ENCODE data around the gene MED25. TPM values are rescaled to one million over a fixed set of nuclear protein-coding genes. Genes with fewer than 3 reads are reported as not detected.

Gene MED25
- total and polyA plus RNA-seq, 2 of the 4 experiments (the other 2 are of a cell fraction), result 4.7 to 38.5 TPM

DNA sequence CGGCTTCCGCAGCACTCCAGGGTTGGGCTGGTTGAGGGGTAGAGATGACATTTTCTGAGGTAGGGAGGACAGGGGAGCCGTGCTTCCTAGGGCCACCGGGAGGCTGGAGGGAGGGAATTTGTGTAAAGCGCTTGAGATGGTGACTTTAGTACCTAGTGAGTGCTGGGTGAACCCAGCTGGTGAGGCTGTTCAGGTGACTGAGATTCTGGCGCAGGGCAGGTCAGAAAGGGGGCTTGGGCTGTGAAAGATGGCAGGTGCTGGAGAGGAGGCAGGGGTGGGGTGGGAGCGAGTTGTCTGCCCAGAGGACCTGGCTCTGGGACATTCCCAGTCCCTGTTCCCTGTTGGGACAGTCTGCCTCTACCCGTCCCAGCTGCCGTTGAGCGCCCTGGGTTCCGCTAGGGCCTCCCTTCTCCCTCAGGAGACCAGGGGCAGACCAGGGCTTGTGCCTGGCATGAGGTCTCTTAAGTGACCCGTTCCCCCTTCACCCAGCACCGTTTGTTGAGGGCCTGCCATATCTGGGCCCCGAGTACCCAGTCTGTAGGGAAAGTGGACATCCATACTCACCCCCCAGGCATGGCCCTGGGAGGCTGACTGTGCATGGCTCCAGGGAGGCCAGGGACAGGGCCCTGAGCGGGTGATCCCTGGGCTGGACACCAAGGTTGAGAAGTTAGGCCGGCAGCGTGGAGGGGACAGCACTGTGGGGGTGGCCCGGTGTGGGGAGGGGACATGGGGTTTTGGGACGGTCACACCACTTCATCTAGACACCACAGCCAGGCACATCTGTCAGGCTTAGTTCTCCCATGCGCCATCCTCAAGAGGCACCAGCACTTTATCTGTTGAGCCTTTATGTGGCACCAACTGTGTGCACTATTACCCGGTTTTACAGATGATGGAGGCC lies 37.8 kb downstream of the MED25 start:
- Histone ChIP-seq H3K56ac (ENCODE audit: extremely low read depth, insufficient read depth, low read length) (no peak overlapping the region), H3K4me2 (ENCODE audit: low read depth, low read length) (no peak overlapping the region), H3K9me1 (ENCODE audit: insufficient read depth, low read length) (peaks cover 15% of the 10 kb centered on the region), H2BK15ac (ENCODE audit: low read depth, low read length) (no peak overlapping the region), H3K79me1 (ENCODE audit: low read depth in 1 of 2, low read length in 2 of 2) (peaks cover 4 to 78% of the 10 kb centered on the region in 2 experiments), H2BK5ac (ENCODE audit: low read depth, low read length, poor library complexity, severe bottlenecking) (no peak overlapping the region), H4K91ac (ENCODE audit: insufficient read depth, low read depth, low read length) (no peak overlapping the region), H3K23ac (ENCODE audit: low read depth, low read length) (no peak overlapping the region), H3K27me3 (ENCODE audit: control insufficient read depth, insufficient read depth, low read length) (no peaks in the 10 kb centered on the region), H3K27ac (ENCODE audit: insufficient read depth, low read length) (no peak overlapping the region), H3K36me3 (ENCODE audit: control insufficient read depth, insufficient read depth, low read length) (peaks cover 65% of the 10 kb centered on the region), H2AK5ac (ENCODE audit: low read depth, low read length) (no peak overlapping the region), H4K20me1 (ENCODE audit: insufficient read depth, low read length) (peaks cover 78% of the 10 kb centered on the region), H3K4me3 (ENCODE audit: insufficient read depth, low read depth, low read length) (no peak overlapping the region), H4K5ac (ENCODE audit: low read depth, low read length) (no peak overlapping the region; the same call in 1 of the 2 replicates), H3K9ac (ENCODE audit: low read depth, low read length) (no peak overlapping the region), H3K14ac (replicated peaks; ENCODE audit: low read depth, low read length) (no peak overlapping the region), H2BK120ac (ENCODE audit: low read depth, low read length) (no peak overlapping the region), H2AK9ac (replicated peaks; ENCODE audit: low read depth, low read length, poor library complexity) (peak overlapping the region; percentile 70), H3K4ac (ENCODE audit: low read depth, low read length) (no peak overlapping the region), H3K4me1 (ENCODE audit: control insufficient read depth, insufficient read depth, low read length) (peaks cover 20% of the 10 kb centered on the region), H2BK20ac (ENCODE audit: low read depth, low read length) (no peak overlapping the region), H2AFZ (replicated peaks; ENCODE audit: low read length, poor library complexity) (no peak overlapping the region), H3K9me3 (ENCODE audit: control insufficient read depth, insufficient read depth, low read length) (no peaks in the 10 kb centered on the region), H3K18ac (ENCODE audit: low read depth, low read length) (no peak overlapping the region), H4K8ac (ENCODE audit: low read depth in 2 of 2, low read length in 2 of 2) (no peak overlapping the region)
- intact Hi-C loops (cut with micrococcal nuclease), result no loop called here
- ATAC-seq (ENCODE audit: low read depth) (no peak), DNase-seq (no peak)
- in situ Hi-C loops (cut with MboI; ENCODE audit: low sequenced_read_pairs), result loop anchor here (10.0 kb wide), 1 partner anchor 171 kb away; the partner anchor contains the start of gene ADM5
- BruUV-seq (replicated peaks), result no TSS peak
- ChIA-PET POLR2A (ENCODE audit: unreplicated experiment) (interaction anchor here (0.5 kb wide), 1 partner anchor 12 kb away, joined by 7 read pairs; the partner anchor contains the start of gene PNKP), CTCF (no interaction called here)
- WGBS, 2 experiments (ENCODE audit: extremely low coverage in 2 of 2, insufficient read length in 1 of 2), result 93% methylated on average over 3 of the region's 21 CpGs; no CpG with 5 or more reads in 1 of the 2 experiments
- dilution Hi-C loops (cut with HindIII; ENCODE audit: low sequenced_read_pairs, unreplicated experiment), result no loop called here
- TF ChIP-seq, protein P1, sequence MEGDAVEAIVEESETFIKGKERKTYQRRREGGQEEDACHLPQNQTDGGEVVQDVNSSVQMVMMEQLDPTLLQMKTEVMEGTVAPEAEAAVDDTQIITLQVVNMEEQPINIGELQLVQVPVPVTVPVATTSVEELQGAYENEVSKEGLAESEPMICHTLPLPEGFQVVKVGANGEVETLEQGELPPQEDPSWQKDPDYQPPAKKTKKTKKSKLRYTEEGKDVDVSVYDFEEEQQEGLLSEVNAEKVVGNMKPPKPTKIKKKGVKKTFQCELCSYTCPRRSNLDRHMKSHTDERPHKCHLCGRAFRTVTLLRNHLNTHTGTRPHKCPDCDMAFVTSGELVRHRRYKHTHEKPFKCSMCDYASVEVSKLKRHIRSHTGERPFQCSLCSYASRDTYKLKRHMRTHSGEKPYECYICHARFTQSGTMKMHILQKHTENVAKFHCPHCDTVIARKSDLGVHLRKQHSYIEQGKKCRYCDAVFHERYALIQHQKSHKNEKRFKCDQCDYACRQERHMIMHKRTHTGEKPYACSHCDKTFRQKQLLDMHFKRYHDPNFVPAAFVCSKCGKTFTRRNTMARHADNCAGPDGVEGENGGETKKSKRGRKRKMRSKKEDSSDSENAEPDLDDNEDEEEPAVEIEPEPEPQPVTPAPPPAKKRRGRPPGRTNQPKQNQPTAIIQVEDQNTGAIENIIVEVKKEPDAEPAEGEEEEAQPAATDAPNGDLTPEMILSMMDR (conservative IDR thresholded peaks at IDR 0.05; ENCODE audit: low read depth, low read length), result no peak
- TF ChIP-seq RCOR1 (IDR thresholded peaks at IDR 0.05; ENCODE audit: insufficient replicate concordance, low read length), result no peak
- no peak for TF ChIP-seq CEBPB (IDR thresholded peaks at IDR 0.05; ENCODE audit: low read depth, low read length)
- TF ChIP-seq POLR2A (IDR thresholded peaks at IDR 0.05; ENCODE audit: low read depth, low read length), result no peak
- TF ChIP-seq FOS (IDR thresholded peaks at IDR 0.05; ENCODE audit: low read depth, low read length), result no peak
- TF ChIP-seq, protein P2, sequence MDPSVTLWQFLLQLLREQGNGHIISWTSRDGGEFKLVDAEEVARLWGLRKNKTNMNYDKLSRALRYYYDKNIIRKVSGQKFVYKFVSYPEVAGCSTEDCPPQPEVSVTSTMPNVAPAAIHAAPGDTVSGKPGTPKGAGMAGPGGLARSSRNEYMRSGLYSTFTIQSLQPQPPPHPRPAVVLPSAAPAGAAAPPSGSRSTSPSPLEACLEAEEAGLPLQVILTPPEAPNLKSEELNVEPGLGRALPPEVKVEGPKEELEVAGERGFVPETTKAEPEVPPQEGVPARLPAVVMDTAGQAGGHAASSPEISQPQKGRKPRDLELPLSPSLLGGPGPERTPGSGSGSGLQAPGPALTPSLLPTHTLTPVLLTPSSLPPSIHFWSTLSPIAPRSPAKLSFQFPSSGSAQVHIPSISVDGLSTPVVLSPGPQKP (IDR thresholded peaks at IDR 0.05; ENCODE audit: borderline replicate concordance, low read depth, low read length), result no peak
- TF ChIP-seq, protein P3, sequence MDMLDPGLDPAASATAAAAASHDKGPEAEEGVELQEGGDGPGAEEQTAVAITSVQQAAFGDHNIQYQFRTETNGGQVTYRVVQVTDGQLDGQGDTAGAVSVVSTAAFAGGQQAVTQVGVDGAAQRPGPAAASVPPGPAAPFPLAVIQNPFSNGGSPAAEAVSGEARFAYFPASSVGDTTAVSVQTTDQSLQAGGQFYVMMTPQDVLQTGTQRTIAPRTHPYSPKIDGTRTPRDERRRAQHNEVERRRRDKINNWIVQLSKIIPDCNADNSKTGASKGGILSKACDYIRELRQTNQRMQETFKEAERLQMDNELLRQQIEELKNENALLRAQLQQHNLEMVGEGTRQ (IDR thresholded peaks at IDR 0.05; ENCODE audit: low read depth, low read length), result no peak
- TF ChIP-seq BHLHE40 (IDR thresholded peaks at IDR 0.05; ENCODE audit: low read depth, low read length), result no peak
- TF ChIP-seq CHD1 (IDR thresholded peaks at IDR 0.05; ENCODE audit: low read depth, low read length), result no peak
- no peak for TF ChIP-seq MXI1 (IDR thresholded peaks at IDR 0.05; ENCODE audit: borderline replicate concordance, low read depth, low read length)
- no peak for TF ChIP-seq SMC3 (IDR thresholded peaks at IDR 0.05; ENCODE audit: low read depth, low read length)
- TF ChIP-seq RAD21 (IDR thresholded peaks at IDR 0.05; ENCODE audit: low read length), result no peak
- no peak for TF ChIP-seq NFE2L2 (IDR thresholded peaks at IDR 0.05; ENCODE audit: low read depth, low read length)
- TF ChIP-seq MAFK (IDR thresholded peaks at IDR 0.05; ENCODE audit: low read depth, low read length), result no peak
- TF ChIP-seq RFX5 (IDR thresholded peaks at IDR 0.05; ENCODE audit: low read depth, low read length), result no peak

Data from IMR-90 (cell line).